GM23338 (cell line): ENCODE results near the gene ALCAM. TPM values are rescaled to one million over a fixed set of nuclear protein-coding genes. Genes with fewer than 3 reads are reported as not detected.

Source experiments
- ATAC-seq: fragments of 200-7000 bp; cut with Tn5 transposase; 3 replicates; pipeline ENCODE4 v1.9.1; 2020
- DNase-seq: peaks from one replicate; pipeline ENCODE4 v3.0.0-alpha.2; 2015; ENCODE audit warnings: low spot score
- H2AFZ ChIP-seq: fragments of 200-600 bp; sonication (generic); 2 replicates; pipeline ENCODE4 v1.8.0; 2016; ENCODE audit warnings: antibody characterized with exemption, mild to moderate bottlenecking, moderate library complexity
- H3F3A ChIP-seq: fragments of 200-600 bp; sonication (generic); replicated peaks from 2 replicates; pipeline ENCODE4 v1.8.0; 2017; ENCODE audit warnings: antibody characterized with exemption, mixed run types, low read depth
- H3K27ac ChIP-seq: fragments of 200-600 bp; sonication (generic); 2 replicates; pipeline ENCODE4 v1.6.1; 2016; ENCODE audit warnings: low read depth
- H3K27me3 ChIP-seq: fragments of 200-600 bp; sonication (generic); 2 replicates; pipeline ENCODE4 v1.8.0; 2016; ENCODE audit warnings: mild to moderate bottlenecking, mixed run types, moderate library complexity; ENCODE audit not compliant: insufficient read depth
- H3K36me3 ChIP-seq: fragments of 200-600 bp; sonication (generic); 2 replicates; pipeline ENCODE4 v1.8.0; 2016; ENCODE audit warnings: mild to moderate bottlenecking; ENCODE audit not compliant: insufficient read depth
- H3K4me1 ChIP-seq: fragments of 200-600 bp; sonication (generic); 2 replicates; pipeline ENCODE4 v1.8.0; 2016; ENCODE audit warnings: mild to moderate bottlenecking, moderate library complexity; ENCODE audit not compliant: insufficient read depth
- H3K4me2 ChIP-seq: fragments of 200-600 bp; sonication (generic); 2 replicates; pipeline ENCODE4 v1.7.1; 2017; ENCODE audit warnings: mixed run types
- H3K4me3 ChIP-seq: fragments of 200-600 bp; sonication (generic); 2 replicates; pipeline ENCODE4 v1.6.1; 2016; ENCODE audit warnings: mixed run types
- H3K79me2 ChIP-seq: fragments of 200-600 bp; sonication (generic); replicated peaks from 2 replicates; pipeline ENCODE4 v1.8.0; 2017; ENCODE audit warnings: mild to moderate bottlenecking; ENCODE audit not compliant: insufficient read depth
- H3K9me2 ChIP-seq: fragments of 200-600 bp; sonication (generic); 2 replicates; pipeline ENCODE4 v1.8.0; 2017; ENCODE audit not compliant: insufficient read depth
- H4K20me1 ChIP-seq: fragments of 200-600 bp; sonication (generic); replicated peaks from 2 replicates; pipeline ENCODE4 v1.8.0; 2017; ENCODE audit warnings: mild to moderate bottlenecking; ENCODE audit not compliant: insufficient read depth
- H3K27ac Mint-ChIP-seq: 2 replicates; pipeline ENCODE4 v1.8.0; 2020; ENCODE audit warnings: inconsistent platforms, mild to moderate bottlenecking, moderate library complexity, mixed read lengths
- H3K27me3 Mint-ChIP-seq: 3 replicates; pipeline ENCODE4 v1.8.0; 2022; ENCODE audit warnings: low read depth, mild to moderate bottlenecking, moderate library complexity, mixed read lengths, inconsistent platforms; ENCODE audit not compliant: insufficient read depth, poor library complexity
- H3K36me3 Mint-ChIP-seq: 3 replicates; pipeline ENCODE4 v1.8.0; 2021; ENCODE audit warnings: low read depth, mild to moderate bottlenecking, inconsistent platforms, moderate library complexity, mixed read lengths
- H3K4me1 Mint-ChIP-seq: 3 replicates; pipeline ENCODE4 v1.8.0; 2020; ENCODE audit warnings: mild to moderate bottlenecking, inconsistent platforms, mixed read lengths
- H3K4me3 Mint-ChIP-seq: 3 replicates; pipeline ENCODE4 v1.8.0; 2021; ENCODE audit warnings: moderate library complexity, mild to moderate bottlenecking, inconsistent platforms, mixed read lengths
- H3K9me3 Mint-ChIP-seq: 3 replicates; pipeline ENCODE4 v1.8.0; 2020; ENCODE audit warnings: moderate library complexity, mild to moderate bottlenecking, inconsistent platforms, mixed read lengths
- CREB1 ChIP-seq: fragments of 250-450 bp; sonication (Bioruptor Pico); IDR thresholded peaks from 2 replicates; pipeline ENCODE4 v1.5.0; 2020; ENCODE audit warnings: low read depth, mild to moderate bottlenecking, moderate library complexity
- EZH2 ChIP-seq: fragments of 200-600 bp; sonication (generic); IDR thresholded peaks from one replicate; pipeline ENCODE4 v1.8.0; 2017; ENCODE audit warnings: antibody characterized with exemption, mild to moderate bottlenecking, low read depth; ENCODE audit not compliant: unreplicated experiment
- EZH2phosphoT487 ChIP-seq: fragments of 200-600 bp; sonication (generic); IDR thresholded peaks from one replicate; pipeline ENCODE4 v1.8.1; 2018; ENCODE audit warnings: antibody characterized with exemption; ENCODE audit not compliant: unreplicated experiment
- JUNB ChIP-seq: IDR thresholded peaks from one replicate; pipeline ENCODE4 v1.6.1; 2016; ENCODE audit warnings: antibody characterized with exemption; ENCODE audit not compliant: unreplicated experiment
- NANOG ChIP-seq: IDR thresholded peaks from 2 replicates; pipeline ENCODE4 v1.6.1; 2016; ENCODE audit warnings: antibody characterized with exemption, borderline replicate concordance
- POLR2AphosphoS5 ChIP-seq: IDR thresholded peaks from 2 replicates; pipeline ENCODE4 v1.6.1; 2016; ENCODE audit warnings: antibody characterized with exemption, low read depth
- STAT1 ChIP-seq: IDR thresholded peaks from one replicate; pipeline ENCODE4 v1.6.1; 2016; ENCODE audit warnings: antibody characterized with exemption; ENCODE audit not compliant: unreplicated experiment
- ZNF114 ChIP-seq: fragments of 250-450 bp; sonication (Bioruptor Pico); IDR thresholded peaks from 2 replicates; pipeline ENCODE4 v1.5.0; 2020; ENCODE audit warnings: mild to moderate bottlenecking, moderate library complexity
- ZNF331 ChIP-seq: fragments of 250-450 bp; sonication (Bioruptor Pico); IDR thresholded peaks from 2 replicates; pipeline ENCODE4 v1.5.0; 2020; ENCODE audit warnings: low read depth, mild to moderate bottlenecking, moderate library complexity
- polyA plus RNA-seq: library from polyadenylated mRNA; unstranded; fragments of >200 nt; fragmentation: Nextera tagmentation; extraction: Ambion mirVana; gene quantifications from 2 replicates; pipeline ENCODE4 v1.2.1, GENCODE V29; 2016
- total RNA-seq: library from RNA; depleted of rRNA; stranded (reverse); fragments of >200 nt; shearing (Covaris generic); gene quantifications from 2 replicates; pipeline ENCODE4 v1.2.3, GENCODE V29; 2014
- TF ChIP-seq, protein P1 (sequence below): IDR thresholded peaks from one replicate; pipeline ENCODE4 v1.6.1; 2018; ENCODE audit warnings: antibody characterized with exemption; ENCODE audit not compliant: unreplicated experiment
- TF ChIP-seq, protein P2 (sequence below), 2 experiments: fragments of 200-600 bp in 1 of 2; sonication (generic) in 1 of 2; conservative IDR thresholded peaks; 2 replicates each; pipeline versions ENCODE4 v1.5.1 to v1.6.1; 2016 to 2017; ENCODE audit warnings: antibody characterized with exemption in 2 of 2, low read depth in 2 of 2, mild to moderate bottlenecking in 2 of 2, moderate library complexity in 1 of 2
- TF ChIP-seq, protein P3 (sequence below): fragments of 250-450 bp; sonication (Bioruptor Pico); IDR thresholded peaks from 2 replicates; pipeline ENCODE4 v1.5.0; 2020; ENCODE audit warnings: mild to moderate bottlenecking, moderate library complexity

Gene ALCAM
- total and polyA plus RNA-seq, 2 experiments from 2014 or later, result 11.3 to 36.0 TPM

DNA sequence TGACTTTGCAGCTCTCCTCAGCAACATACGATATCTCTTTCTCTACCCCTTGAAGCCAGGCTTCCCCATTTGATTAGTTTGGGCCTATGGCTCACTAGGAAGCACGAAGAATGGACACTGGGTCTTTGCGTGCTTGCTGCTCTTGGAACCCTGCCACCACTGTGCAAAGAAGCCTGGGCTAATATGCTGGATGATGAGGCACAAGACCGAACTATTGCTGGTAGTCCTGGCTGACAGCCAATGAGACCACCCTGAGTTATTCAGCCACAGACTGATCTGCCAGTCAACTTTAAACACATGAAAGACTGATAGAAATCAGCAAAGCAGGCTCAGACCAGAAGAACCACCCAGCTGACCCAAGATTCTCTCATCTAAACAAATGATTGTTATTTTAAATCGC lies 251.8 kb downstream of the ALCAM start (continued):
- TF ChIP-seq, protein P1, sequence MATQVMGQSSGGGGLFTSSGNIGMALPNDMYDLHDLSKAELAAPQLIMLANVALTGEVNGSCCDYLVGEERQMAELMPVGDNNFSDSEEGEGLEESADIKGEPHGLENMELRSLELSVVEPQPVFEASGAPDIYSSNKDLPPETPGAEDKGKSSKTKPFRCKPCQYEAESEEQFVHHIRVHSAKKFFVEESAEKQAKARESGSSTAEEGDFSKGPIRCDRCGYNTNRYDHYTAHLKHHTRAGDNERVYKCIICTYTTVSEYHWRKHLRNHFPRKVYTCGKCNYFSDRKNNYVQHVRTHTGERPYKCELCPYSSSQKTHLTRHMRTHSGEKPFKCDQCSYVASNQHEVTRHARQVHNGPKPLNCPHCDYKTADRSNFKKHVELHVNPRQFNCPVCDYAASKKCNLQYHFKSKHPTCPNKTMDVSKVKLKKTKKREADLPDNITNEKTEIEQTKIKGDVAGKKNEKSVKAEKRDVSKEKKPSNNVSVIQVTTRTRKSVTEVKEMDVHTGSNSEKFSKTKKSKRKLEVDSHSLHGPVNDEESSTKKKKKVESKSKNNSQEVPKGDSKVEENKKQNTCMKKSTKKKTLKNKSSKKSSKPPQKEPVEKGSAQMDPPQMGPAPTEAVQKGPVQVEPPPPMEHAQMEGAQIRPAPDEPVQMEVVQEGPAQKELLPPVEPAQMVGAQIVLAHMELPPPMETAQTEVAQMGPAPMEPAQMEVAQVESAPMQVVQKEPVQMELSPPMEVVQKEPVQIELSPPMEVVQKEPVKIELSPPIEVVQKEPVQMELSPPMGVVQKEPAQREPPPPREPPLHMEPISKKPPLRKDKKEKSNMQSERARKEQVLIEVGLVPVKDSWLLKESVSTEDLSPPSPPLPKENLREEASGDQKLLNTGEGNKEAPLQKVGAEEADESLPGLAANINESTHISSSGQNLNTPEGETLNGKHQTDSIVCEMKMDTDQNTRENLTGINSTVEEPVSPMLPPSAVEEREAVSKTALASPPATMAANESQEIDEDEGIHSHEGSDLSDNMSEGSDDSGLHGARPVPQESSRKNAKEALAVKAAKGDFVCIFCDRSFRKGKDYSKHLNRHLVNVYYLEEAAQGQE, result no peak
- TF ChIP-seq EZH2 (no peak), EZH2phosphoT487 (no peak)
- TF ChIP-seq, protein P2, sequence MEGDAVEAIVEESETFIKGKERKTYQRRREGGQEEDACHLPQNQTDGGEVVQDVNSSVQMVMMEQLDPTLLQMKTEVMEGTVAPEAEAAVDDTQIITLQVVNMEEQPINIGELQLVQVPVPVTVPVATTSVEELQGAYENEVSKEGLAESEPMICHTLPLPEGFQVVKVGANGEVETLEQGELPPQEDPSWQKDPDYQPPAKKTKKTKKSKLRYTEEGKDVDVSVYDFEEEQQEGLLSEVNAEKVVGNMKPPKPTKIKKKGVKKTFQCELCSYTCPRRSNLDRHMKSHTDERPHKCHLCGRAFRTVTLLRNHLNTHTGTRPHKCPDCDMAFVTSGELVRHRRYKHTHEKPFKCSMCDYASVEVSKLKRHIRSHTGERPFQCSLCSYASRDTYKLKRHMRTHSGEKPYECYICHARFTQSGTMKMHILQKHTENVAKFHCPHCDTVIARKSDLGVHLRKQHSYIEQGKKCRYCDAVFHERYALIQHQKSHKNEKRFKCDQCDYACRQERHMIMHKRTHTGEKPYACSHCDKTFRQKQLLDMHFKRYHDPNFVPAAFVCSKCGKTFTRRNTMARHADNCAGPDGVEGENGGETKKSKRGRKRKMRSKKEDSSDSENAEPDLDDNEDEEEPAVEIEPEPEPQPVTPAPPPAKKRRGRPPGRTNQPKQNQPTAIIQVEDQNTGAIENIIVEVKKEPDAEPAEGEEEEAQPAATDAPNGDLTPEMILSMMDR (conservative IDR thresholded peaks at IDR 0.05; ENCODE audit: low read depth in 2 of 2), result no peak

DNA sequence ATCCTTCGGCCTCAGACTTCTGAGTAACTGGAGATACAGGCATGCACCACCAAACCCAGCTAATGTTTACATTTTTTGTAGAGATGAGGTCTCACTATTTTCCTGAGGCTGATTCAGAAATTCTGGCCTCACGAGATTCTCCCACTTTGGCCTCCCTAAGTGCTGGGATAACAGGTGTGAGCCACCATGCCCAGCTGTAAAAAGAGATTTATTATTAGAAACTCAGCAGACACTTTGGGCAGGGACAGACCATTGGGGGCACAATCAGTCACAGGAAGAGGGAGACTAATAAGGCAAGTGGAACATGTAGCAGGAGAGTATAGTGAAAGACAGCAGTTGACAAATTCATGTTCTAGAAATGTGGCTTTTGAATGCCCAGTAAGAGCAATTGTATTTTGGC lies 252.9 kb downstream of the ALCAM start:
- no peaks in the 10 kb centered on the region for H3K36me3 ChIP-seq
- Mint-ChIP-seq H3K27me3 (peaks cover 2% of the 10 kb centered on the region), H3K4me3 (no peak overlapping the region), H3K9me3 (no peaks in the 10 kb centered on the region), H3K36me3 (no peaks in the 10 kb centered on the region), H3K27ac (no peak overlapping the region), H3K4me1 (no peaks in the 10 kb centered on the region)
- H3K9me2 ChIP-seq, result no peaks in the 10 kb centered on the region
- H3K4me2 ChIP-seq, result no peak overlapping the region
- H3K4me3 ChIP-seq, result no peak overlapping the region
- no peaks in the 10 kb centered on the region for H4K20me1 ChIP-seq
- H3K27ac ChIP-seq, result no peak overlapping the region
- no peak for ATAC-seq
- no peaks in the 10 kb centered on the region for H3K79me2 ChIP-seq
- no peaks in the 10 kb centered on the region for H3K4me1 ChIP-seq
- no peak for DNase-seq
- no peaks in the 10 kb centered on the region for H3K27me3 ChIP-seq
- H2AFZ ChIP-seq, result no peak overlapping the region
- no peaks in the 10 kb centered on the region for H3F3A ChIP-seq
- no peak for TF ChIP-seq NANOG
- no peak for TF ChIP-seq ZNF331 (CRISPR knock-in tag)
- TF ChIP-seq STAT1, result no peak
- TF ChIP-seq CREB1, result no peak
- no peak for TF ChIP-seq JUNB
- TF ChIP-seq, protein P2 (conservative IDR thresholded peaks at IDR 0.05; ENCODE audit: low read depth in 2 of 2), result no peak
- TF ChIP-seq EZH2, result no peak
- TF ChIP-seq, protein P3, sequence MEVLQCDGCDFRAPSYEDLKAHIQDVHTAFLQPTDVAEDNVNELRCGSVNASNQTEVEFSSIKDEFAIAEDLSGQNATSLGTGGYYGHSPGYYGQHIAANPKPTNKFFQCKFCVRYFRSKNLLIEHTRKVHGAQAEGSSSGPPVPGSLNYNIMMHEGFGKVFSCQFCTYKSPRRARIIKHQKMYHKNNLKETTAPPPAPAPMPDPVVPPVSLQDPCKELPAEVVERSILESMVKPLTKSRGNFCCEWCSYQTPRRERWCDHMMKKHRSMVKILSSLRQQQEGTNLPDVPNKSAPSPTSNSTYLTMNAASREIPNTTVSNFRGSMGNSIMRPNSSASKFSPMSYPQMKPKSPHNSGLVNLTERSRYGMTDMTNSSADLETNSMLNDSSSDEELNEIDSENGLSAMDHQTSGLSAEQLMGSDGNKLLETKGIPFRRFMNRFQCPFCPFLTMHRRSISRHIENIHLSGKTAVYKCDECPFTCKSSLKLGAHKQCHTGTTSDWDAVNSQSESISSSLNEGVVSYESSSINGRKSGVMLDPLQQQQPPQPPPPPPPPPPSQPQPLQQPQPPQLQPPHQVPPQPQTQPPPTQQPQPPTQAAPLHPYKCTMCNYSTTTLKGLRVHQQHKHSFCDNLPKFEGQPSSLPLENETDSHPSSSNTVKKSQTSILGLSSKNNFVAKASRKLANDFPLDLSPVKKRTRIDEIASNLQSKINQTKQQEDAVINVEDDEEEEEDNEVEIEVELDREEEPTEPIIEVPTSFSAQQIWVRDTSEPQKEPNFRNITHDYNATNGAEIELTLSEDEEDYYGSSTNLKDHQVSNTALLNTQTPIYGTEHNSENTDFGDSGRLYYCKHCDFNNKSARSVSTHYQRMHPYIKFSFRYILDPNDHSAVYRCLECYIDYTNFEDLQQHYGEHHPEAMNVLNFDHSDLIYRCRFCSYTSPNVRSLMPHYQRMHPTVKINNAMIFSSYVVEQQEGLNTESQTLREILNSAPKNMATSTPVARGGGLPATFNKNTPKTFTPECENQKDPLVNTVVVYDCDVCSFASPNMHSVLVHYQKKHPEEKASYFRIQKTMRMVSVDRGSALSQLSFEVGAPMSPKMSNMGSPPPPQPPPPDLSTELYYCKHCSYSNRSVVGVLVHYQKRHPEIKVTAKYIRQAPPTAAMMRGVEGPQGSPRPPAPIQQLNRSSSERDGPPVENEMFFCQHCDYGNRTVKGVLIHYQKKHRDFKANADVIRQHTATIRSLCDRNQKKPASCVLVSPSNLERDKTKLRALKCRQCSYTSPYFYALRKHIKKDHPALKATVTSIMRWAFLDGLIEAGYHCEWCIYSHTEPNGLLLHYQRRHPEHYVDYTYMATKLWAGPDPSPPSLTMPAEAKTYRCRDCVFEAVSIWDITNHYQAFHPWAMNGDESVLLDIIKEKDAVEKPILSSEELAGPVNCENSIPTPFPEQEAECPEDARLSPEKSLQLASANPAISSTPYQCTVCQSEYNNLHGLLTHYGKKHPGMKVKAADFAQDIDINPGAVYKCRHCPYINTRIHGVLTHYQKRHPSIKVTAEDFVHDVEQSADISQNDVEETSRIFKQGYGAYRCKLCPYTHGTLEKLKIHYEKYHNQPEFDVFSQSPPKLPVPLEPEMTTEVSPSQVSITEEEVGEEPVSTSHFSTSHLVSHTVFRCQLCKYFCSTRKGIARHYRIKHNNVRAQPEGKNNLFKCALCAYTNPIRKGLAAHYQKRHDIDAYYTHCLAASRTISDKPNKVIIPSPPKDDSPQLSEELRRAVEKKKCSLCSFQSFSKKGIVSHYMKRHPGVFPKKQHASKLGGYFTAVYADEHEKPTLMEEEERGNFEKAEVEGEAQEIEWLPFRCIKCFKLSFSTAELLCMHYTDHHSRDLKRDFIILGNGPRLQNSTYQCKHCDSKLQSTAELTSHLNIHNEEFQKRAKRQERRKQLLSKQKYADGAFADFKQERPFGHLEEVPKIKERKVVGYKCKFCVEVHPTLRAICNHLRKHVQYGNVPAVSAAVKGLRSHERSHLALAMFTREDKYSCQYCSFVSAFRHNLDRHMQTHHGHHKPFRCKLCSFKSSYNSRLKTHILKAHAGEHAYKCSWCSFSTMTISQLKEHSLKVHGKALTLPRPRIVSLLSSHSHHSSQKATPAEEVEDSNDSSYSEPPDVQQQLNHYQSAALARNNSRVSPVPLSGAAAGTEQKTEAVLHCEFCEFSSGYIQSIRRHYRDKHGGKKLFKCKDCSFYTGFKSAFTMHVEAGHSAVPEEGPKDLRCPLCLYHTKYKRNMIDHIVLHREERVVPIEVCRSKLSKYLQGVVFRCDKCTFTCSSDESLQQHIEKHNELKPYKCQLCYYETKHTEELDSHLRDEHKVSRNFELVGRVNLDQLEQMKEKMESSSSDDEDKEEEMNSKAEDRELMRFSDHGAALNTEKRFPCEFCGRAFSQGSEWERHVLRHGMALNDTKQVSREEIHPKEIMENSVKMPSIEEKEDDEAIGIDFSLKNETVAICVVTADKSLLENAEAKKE, result no peak
- TF ChIP-seq ZNF114 (CRISPR knock-in tag), result no peak
- no peak for TF ChIP-seq POLR2AphosphoS5
